Liver (tissue), 9 donors: ENCODE results near the gene LMOD1. TPM values are rescaled to one million over a fixed set of nuclear protein-coding genes. Genes with fewer than 3 reads are reported as not detected.

Source experiments
- DNase-seq: peaks from one replicate; pipeline ENCODE4 v3.0.0-alpha.2; 2017; ENCODE audit warnings: low spot score
- H3K27ac ChIP-seq, 2 donors: one replicate each; pipeline ENCODE4 v1.7.0; 2013; ENCODE audit warnings: inconsistent platforms in 2 of 2, low read length in 2 of 2, control low read depth in 1 of 2, low read depth in 1 of 2, mild to moderate bottlenecking in 1 of 2
- H3K27me3 ChIP-seq, 4 donors: one replicate each; pipeline versions ENCODE4 v1.6.1 to v1.7.0; 2013; ENCODE audit warnings: low read length in 3 of 4, inconsistent platforms in 1 of 4, mild to moderate bottlenecking in 1 of 4, moderate library complexity in 1 of 4; ENCODE audit not compliant: control insufficient read depth in 4 of 4, insufficient read depth in 4 of 4
- H3K36me3 ChIP-seq, 4 donors: one replicate each; pipeline versions ENCODE4 v1.6.1 to v1.7.0; 2013; ENCODE audit warnings: low read length in 3 of 4, mild to moderate bottlenecking in 3 of 4, low read depth in 1 of 4, moderate library complexity in 1 of 4; ENCODE audit not compliant: control insufficient read depth in 4 of 4, insufficient read depth in 3 of 4
- H3K4me1 ChIP-seq, 4 donors: one replicate each; pipeline versions ENCODE4 v1.6.1 to v1.7.0; 2013; ENCODE audit warnings: low read length in 3 of 4, mild to moderate bottlenecking in 3 of 4, moderate library complexity in 1 of 4; ENCODE audit not compliant: control insufficient read depth in 4 of 4, insufficient read depth in 4 of 4
- H3K4me3 ChIP-seq, 3 donors: one replicate each; pipeline versions ENCODE4 v1.6.1 to v1.7.0; 2013; ENCODE audit warnings: low read length in 3 of 3, control low read depth in 1 of 3, low read depth in 1 of 3, mild to moderate bottlenecking in 1 of 3
- H3K9ac ChIP-seq, 2 donors: one replicate each; pipeline ENCODE4 v1.7.0; 2013; ENCODE audit warnings: low read length in 2 of 2, mild to moderate bottlenecking in 2 of 2, moderate library complexity in 2 of 2, control low read depth in 1 of 2, low read depth in 1 of 2
- H3K9me3 ChIP-seq, 4 donors: one replicate each; pipeline versions ENCODE4 v1.6.1 to v1.7.0; 2013; ENCODE audit warnings: low read length in 3 of 4; ENCODE audit not compliant: control insufficient read depth in 4 of 4
- ATF3 ChIP-seq: IDR thresholded peaks from 2 replicates; pipeline ENCODE4 v1.6.1; 2016; ENCODE audit warnings: antibody characterized with exemption
- CTCF ChIP-seq: fragments of 150-350 bp; IDR thresholded peaks from 2 replicates; pipeline ENCODE4 v1.5.1; 2017; ENCODE audit warnings: improper control_type of control experiment, low read depth, low read length; ENCODE audit not compliant: missing input control
- EGR1 ChIP-seq, 2 donors: IDR thresholded peaks; 2 replicates each; pipeline ENCODE4 v1.6.1; 2016 to 2018; ENCODE audit warnings: antibody characterized with exemption in 2 of 2, low read depth in 2 of 2
- FOXA1 ChIP-seq: IDR thresholded peaks from 2 replicates; pipeline ENCODE4 v1.6.1; 2016; ENCODE audit warnings: antibody characterized with exemption
- FOXA2 ChIP-seq: IDR thresholded peaks from 2 replicates; pipeline ENCODE4 v1.6.1; 2016; ENCODE audit warnings: antibody characterized with exemption
- GABPA ChIP-seq, 2 donors: IDR thresholded peaks in 1 of 2; conservative IDR thresholded peaks in 1 of 2; 2 replicates each; pipeline ENCODE4 v1.6.1; 2016; ENCODE audit warnings: antibody characterized with exemption in 2 of 2, mild to moderate bottlenecking in 1 of 2, moderate library complexity in 1 of 2
- HNF4A ChIP-seq, 2 donors: conservative IDR thresholded peaks; 2 replicates each; pipeline ENCODE4 v1.6.1; 2016; ENCODE audit warnings: antibody characterized with exemption in 2 of 2, mild to moderate bottlenecking in 2 of 2
- HNF4G ChIP-seq: IDR thresholded peaks from 2 replicates; pipeline ENCODE4 v1.6.1; 2016; ENCODE audit warnings: antibody characterized with exemption
- JUND ChIP-seq, 2 donors: IDR thresholded peaks; 2 replicates each; pipeline ENCODE4 v1.6.1; 2016; ENCODE audit warnings: antibody characterized with exemption in 2 of 2
- MAX ChIP-seq: IDR thresholded peaks from 2 replicates; pipeline ENCODE4 v1.6.1; 2016; ENCODE audit warnings: antibody characterized with exemption
- NR2F2 ChIP-seq: IDR thresholded peaks from 2 replicates; pipeline ENCODE4 v1.6.1; 2016; ENCODE audit warnings: antibody characterized with exemption
- RAD21 ChIP-seq, 2 donors: IDR thresholded peaks; 2 replicates each; pipeline ENCODE4 v1.6.1; 2016; ENCODE audit warnings: antibody characterized with exemption in 2 of 2, mild to moderate bottlenecking in 2 of 2
- REST ChIP-seq: IDR thresholded peaks from 2 replicates; pipeline ENCODE4 v1.6.1; 2016; ENCODE audit warnings: antibody characterized with exemption, mild to moderate bottlenecking
- RXRA ChIP-seq, 2 donors: IDR thresholded peaks; 2 replicates each; pipeline ENCODE4 v1.6.1; 2017 to 2018; ENCODE audit warnings: antibody characterized with exemption in 2 of 2, mild to moderate bottlenecking in 1 of 2
- SP1 ChIP-seq: IDR thresholded peaks from 2 replicates; pipeline ENCODE4 v1.6.1; 2018; ENCODE audit warnings: antibody characterized with exemption, mild to moderate bottlenecking
- TAF1 ChIP-seq: conservative IDR thresholded peaks from 2 replicates; pipeline ENCODE4 v1.6.1; 2016; ENCODE audit warnings: antibody characterized with exemption, mild to moderate bottlenecking
- YY1 ChIP-seq: IDR thresholded peaks from 2 replicates; pipeline ENCODE4 v1.6.1; 2016; ENCODE audit warnings: antibody characterized with exemption, mild to moderate bottlenecking
- ZBTB33 ChIP-seq: IDR thresholded peaks from 2 replicates; pipeline ENCODE4 v1.6.1; 2016; ENCODE audit warnings: antibody characterized with exemption
- WGBS: extraction: QIAGEN DNeasy Blood & Tissue Kit; methylation state at CpG from one replicate; pipeline ENCODE4 v1.1.7; 2013; 5-methylcytosine and 5-hydroxymethylcytosine counted together
- polyA plus RNA-seq, 2 donors: library from polyadenylated mRNA; stranded (reverse) in 1 of 2; unstranded in 1 of 2; fragments of 200-250 nt in 1 of 2; fragments of >200 nt in 1 of 2; fragmentation: Nextera tagmentation in 1 of 2; extraction: Ambion mirVana in 1 of 2; gene quantifications; one replicate each; pipeline versions ENCODE4 v1.2.1 to v1.2.3, GENCODE V29; 2013 to 2015
- total RNA-seq, 2 donors: library from RNA; depleted of rRNA; stranded (reverse); fragments of >200 nt; gene quantifications; one replicate each; pipeline ENCODE4 v1.2.3, GENCODE V29; 2014
- donor health status: healthy.
- donor health status: healthy.
- donor health status: healthy.
- donor health status: healthy.
- donor health status: healthy.

Gene LMOD1
- total and polyA plus RNA-seq, 4 donors = 0.14 to 4.4 (median 2.2) TPM

- Histone ChIP-seq H3K36me3 (no peaks in the 10 kb centered on the region), H3K9me3 (no peaks in the 10 kb centered on the region), H3K9ac (no peak overlapping the region), H3K27me3 (no peaks in the 10 kb centered on the region), H3K27ac (no peak overlapping the region), H3K4me1 (peaks cover 4 to 10% (median 8%) of the 10 kb centered on the region in 4 donors), H3K4me3 (no peak overlapping the region)
- TF ChIP-seq REST (no peak), NR2F2 (no peak), ATF3 (no peak), TAF1 (no peak), JUND (IDR thresholded peaks at IDR 0.05) (no peak), HNF4G (no peak), HNF4A (conservative IDR thresholded peaks at IDR 0.05) (no peak), FOXA1 (no peak), EGR1 (IDR thresholded peaks at IDR 0.05; ENCODE audit: low read depth in 2 of 2) (no peak), FOXA2 (no peak), ZBTB33 (no peak), RXRA (IDR thresholded peaks at IDR 0.05) (no peak), MAX (no peak), CTCF (no peak), SP1 (no peak)
- WGBS = 80% methylated on average over 3 of the region's 3 CpGs
- DNase-seq = no peak
Observed at GRCh38 chr1:201883266-201883665, 63.1 kb downstream of the LMOD1 start.

GRCh38 chr1:201882665-201883132 lies 63.6 kb downstream of the LMOD1 start:
- Histone ChIP-seq H3K36me3 (no peaks in the 10 kb centered on the region), H3K4me1 (peaks cover 1 to 8% (median 5%) of the 10 kb centered on the region in 4 donors), H3K27me3 (no peaks in the 10 kb centered on the region), H3K27ac (no peak overlapping the region), H3K4me3 (no peak overlapping the region), H3K9me3 (no peaks in the 10 kb centered on the region), H3K9ac (no peak overlapping the region)
- WGBS = 82% methylated on average over 2 of the region's 2 CpGs
- DNase-seq = no peak
- TF ChIP-seq NR2F2 (no peak), YY1 (no peak), HNF4A (conservative IDR thresholded peaks at IDR 0.05) (no peak), ATF3 (no peak), REST (no peak), TAF1 (no peak), RAD21 (IDR thresholded peaks at IDR 0.05) (no peak), EGR1 (IDR thresholded peaks at IDR 0.05; ENCODE audit: low read depth in 2 of 2) (no peak), GABPA (IDR thresholded peaks at IDR 0.05 in 1 of 2, conservative IDR thresholded peaks at IDR 0.05 in 1 of 2) (no peak), SP1 (no peak), CTCF (no peak), JUND (IDR thresholded peaks at IDR 0.05) (no peak)
